ENCODE measurements around the gene ARF6. TPM values are rescaled to one million over a fixed set of nuclear protein-coding genes. Genes with fewer than 3 reads are reported as not detected.

ARF6 gene
- total and polyA plus RNA-seq, 7 donors = 19.0 to 43.1 (median 27.1) TPM

GRCh38 chr14:49875640-49876198, 17.2 kb upstream of the ARF6 start:
- H3K36me3 ChIP-seq (ENCODE audit: insufficient read depth in 1 of 2, low read depth in 1 of 2) = no peaks in the 10 kb centered on the region
- no peaks in the 10 kb centered on the region for H3K9me3 ChIP-seq
- ATAC-seq = no peak
- H3K4me1 ChIP-seq = no peaks in the 10 kb centered on the region
- no peak for TF ChIP-seq CTCF (IDR thresholded peaks at IDR 0.05)
- H3K27me3 ChIP-seq (ENCODE audit: insufficient read depth in 3 of 3, low read length in 2 of 3) = no peaks in the 10 kb centered on the region
- 57 to 66% (median 61%) methylated on average over 12 of the region's 12 CpGs for WGBS, 3 donors
- no peak for DNase-seq
- H3K27ac ChIP-seq = no peak overlapping the region
- intact Hi-C loops (cut with DNase I) = no loop called here
- no peak overlapping the region for H3K4me3 ChIP-seq

GRCh38 chr14:49876563-49877127, 16.2 kb upstream of the ARF6 start:
- Histone ChIP-seq H3K4me1 (no peaks in the 10 kb centered on the region), H3K27me3 (ENCODE audit: insufficient read depth in 3 of 3, low read length in 2 of 3) (no peaks in the 10 kb centered on the region), H3K9me3 (no peaks in the 10 kb centered on the region), H3K4me3 (no peak overlapping the region), H3K36me3 (ENCODE audit: insufficient read depth in 1 of 2, low read depth in 1 of 2) (no peaks in the 10 kb centered on the region), H3K27ac (no peak overlapping the region)
- ATAC-seq (no peak), DNase-seq (no peak)
- 51 to 67% (median 56%) methylated on average over 4 of the region's 4 CpGs for WGBS, 3 donors
- TF ChIP-seq CTCF (IDR thresholded peaks at IDR 0.05) = no peak
- intact Hi-C loops (cut with DNase I) = no loop called here

- DNase-seq (peak in 1 of 2 donors; percentile 27), ATAC-seq (peak; percentile 62 to 89 (median 80))
- Histone ChIP-seq H3K36me3 (ENCODE audit: insufficient read depth in 1 of 2, low read depth in 1 of 2) (no peaks in the 10 kb centered on the region), H3K27me3 (ENCODE audit: insufficient read depth in 3 of 3, low read length in 2 of 3) (no peaks in the 10 kb centered on the region), H3K9me3 (no peaks in the 10 kb centered on the region), H3K4me1 (no peaks in the 10 kb centered on the region), H3K27ac (no peak overlapping the region), H3K4me3 (no peak overlapping the region)
- 59 to 68% (median 65%) methylated on average over 8 of the region's 8 CpGs for WGBS, 3 donors
- peak; percentile 51 for TF ChIP-seq CTCF (IDR thresholded peaks at IDR 0.05)
- intact Hi-C loops (cut with DNase I) = loop anchor here in 1 of 2 donors (5.0 kb wide), 1 partner anchor 218 kb away; no protein-coding TSS in a partner anchor
Measured at GRCh38 chr14:49879646-49880204, 13.2 kb upstream of the ARF6 start.

GRCh38 chr14:49880267-49881064, 12.4 kb upstream of the ARF6 start:
- no peak overlapping the region for H3K27ac ChIP-seq
- no peak overlapping the region for H3K4me3 ChIP-seq
- DNase-seq (no peak), ATAC-seq (peak in 2 of 4 donors; percentile 12 to 18)
- H3K9me3 ChIP-seq = no peaks in the 10 kb centered on the region
- no peak for TF ChIP-seq CTCF (IDR thresholded peaks at IDR 0.05)
- H3K4me1 ChIP-seq = no peaks in the 10 kb centered on the region
- no peaks in the 10 kb centered on the region for H3K27me3 ChIP-seq (ENCODE audit: insufficient read depth in 3 of 3, low read length in 2 of 3)
- 52 to 63% (median 57%) methylated on average over 9 of the region's 9 CpGs for WGBS, 3 donors
- no peaks in the 10 kb centered on the region for H3K36me3 ChIP-seq (ENCODE audit: insufficient read depth in 1 of 2, low read depth in 1 of 2)
- intact Hi-C loops (cut with DNase I) = loop anchor here in 1 of 2 donors (5.0 kb wide), 1 partner anchor 217 kb away; no protein-coding TSS in a partner anchor

All from psoas muscle (tissue), 8 donors.